Adrenal gland (tissue), 12 donors: ENCODE measurements around the gene SETBP1. TPM values are rescaled to one million over a fixed set of nuclear protein-coding genes. Genes with fewer than 3 reads are reported as not detected.

Experiments
- DNase-seq, 7 donors: peaks; one replicate each; pipeline ENCODE4 v3.0.0-alpha.2; 2019 to 2020
- H3K27ac ChIP-seq, 5 donors: fragments of 200-600 bp; sonication (generic) in 4 of 5; 1 replicate in 3 of 5; 2 replicates in 2 of 5; pipeline versions ENCODE4 v1.5.1 to v1.8.0; 2016 to 2020; ENCODE audit warnings: mild to moderate bottlenecking in 1 of 5
- H3K27me3 ChIP-seq: fragments of 200-600 bp; 2 replicates; pipeline ENCODE4 v1.8.0; 2021
- H3K36me3 ChIP-seq, 2 donors: fragments of 200-600 bp; replicated peaks in 1 of 2; 1 replicate in 1 of 2; 2 replicates in 1 of 2; pipeline versions ENCODE4 v1.5.1 to v1.8.0; 2018 to 2022
- H3K4me1 ChIP-seq, 2 donors: fragments of 200-600 bp; replicated peaks in 1 of 2; 1 replicate in 1 of 2; 2 replicates in 1 of 2; pipeline versions ENCODE4 v1.5.1 to v1.8.0; 2018 to 2021
- H3K4me3 ChIP-seq, 4 donors: fragments of 200-600 bp; sonication (generic) in 3 of 4; one replicate each; pipeline ENCODE4 v1.5.1; 2016 to 2018
- H3K9me3 ChIP-seq, 3 donors: fragments of 200-600 bp; sonication (generic) in 1 of 3; replicated peaks in 1 of 3; 1 replicate in 2 of 3; 2 replicates in 1 of 3; pipeline versions ENCODE4 v1.5.1 to v1.8.0; 2016 to 2021
- POLR2A ChIP-seq, 2 donors: fragments of 450-650 bp; IDR thresholded peaks; one replicate each; pipeline ENCODE4 v1.6.1; 2017; ENCODE audit warnings: antibody characterized with exemption in 2 of 2, mild to moderate bottlenecking in 2 of 2, moderate library complexity in 1 of 2
- WGBS, 4 donors: extraction: QIAGEN DNeasy Blood & Tissue Kit in 2 of 4; methylation state at CpG; one replicate each; pipeline versions ENCODE4 v1.1.5 to v1.1.7; 2013 to 2017; 5-methylcytosine and 5-hydroxymethylcytosine counted together
- intact Hi-C, 2 donors: fragments of 100-400 bp; cut with DNase I; formaldehyde crosslinking; loops; one replicate each; pipeline versions ENCODE4 v1.14.1 to v1.15.0; 2022 to 2023
- polyA plus RNA-seq, 3 donors: library from polyadenylated mRNA; stranded (reverse); fragments of 200-250 nt in 2 of 3; fragments of 350-450 nt in 1 of 3; fragmentation: Illumina TruSeq in 1 of 3; extraction: RNeasy Lipid Tissue Mini Kit (QIAGEN cat#74804) in 1 of 3; gene quantifications; one replicate each; pipeline ENCODE4 v1.2.3, GENCODE V29; 2013 to 2014
- total RNA-seq, 9 donors: library from RNA; depleted of rRNA in 4 of 9; stranded (reverse); fragments of >200 nt in 4 of 9; fragments of 120-200 nt in 1 of 9; fragmentation: NEBNext Ultra II Directional in 1 of 9; extraction: Animal tissue kit (Norgen Biotek cat#: 25700) in 1 of 9; gene quantifications; one replicate each; pipeline versions ENCODE4 v1.1.0 to v1.2.4, GENCODE V29; 2013 to 2023
- TF ChIP-seq, protein P1 (sequence below), 6 experiments: fragments of 450-650 bp in 4 of 6; fragments of 200-600 bp in 2 of 6; sonication (generic) in 1 of 6; IDR thresholded peaks; 1 replicate in 5 of 6; 2 replicates in 1 of 6; pipeline versions ENCODE4 v1.5.1 to v1.8.0; 2016 to 2021; ENCODE audit warnings: antibody characterized with exemption in 6 of 6, mild to moderate bottlenecking in 2 of 6, moderate library complexity in 1 of 6
- donor health status: healthy with polysubstance abuse.
- donor health status: Bipolar disorder and iron deficiency.
- donor health status: DM: yes; HTN: yes; CAD: no.
- donor health status: DM: no; HTN: no; CAD: no.
- donor health status: DM: no; HTN: no; CAD: no.
- donor health status: DM: yes; HTN: yes; CAD: no.

SETBP1 gene
- total and polyA plus RNA-seq, 12 donors = 1.2 to 18.0 (median 9.4) TPM

DNA sequence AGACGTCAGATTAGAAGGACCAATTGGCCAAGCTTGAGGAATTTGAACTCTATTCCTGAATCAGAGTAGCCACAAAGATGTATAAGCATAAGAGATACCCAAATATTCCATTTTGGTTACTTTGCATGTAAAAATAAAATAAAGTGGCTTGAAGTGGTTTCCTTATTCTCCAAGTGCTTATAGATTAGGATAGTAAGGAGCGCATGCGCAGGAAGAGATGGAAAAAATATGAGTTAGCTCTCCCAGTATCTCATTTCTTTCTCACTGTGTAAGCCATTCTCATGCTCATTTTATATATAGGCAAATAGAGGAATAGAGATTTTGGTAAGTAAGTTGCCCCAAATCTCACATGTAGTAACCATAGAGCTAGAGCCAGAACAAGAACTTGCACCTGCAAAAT lies 241.3 kb downstream of the SETBP1 start:
- Histone ChIP-seq H3K36me3 (no peaks in the 10 kb centered on the region), H3K27me3 (no peaks in the 10 kb centered on the region), H3K9me3 (no peaks in the 10 kb centered on the region), H3K27ac (no peak overlapping the region), H3K4me1 (peaks cover 0 to 4% of the 10 kb centered on the region in 2 donors), H3K4me3 (no peak overlapping the region)
- DNase-seq = no peak
- TF ChIP-seq, protein P1, sequence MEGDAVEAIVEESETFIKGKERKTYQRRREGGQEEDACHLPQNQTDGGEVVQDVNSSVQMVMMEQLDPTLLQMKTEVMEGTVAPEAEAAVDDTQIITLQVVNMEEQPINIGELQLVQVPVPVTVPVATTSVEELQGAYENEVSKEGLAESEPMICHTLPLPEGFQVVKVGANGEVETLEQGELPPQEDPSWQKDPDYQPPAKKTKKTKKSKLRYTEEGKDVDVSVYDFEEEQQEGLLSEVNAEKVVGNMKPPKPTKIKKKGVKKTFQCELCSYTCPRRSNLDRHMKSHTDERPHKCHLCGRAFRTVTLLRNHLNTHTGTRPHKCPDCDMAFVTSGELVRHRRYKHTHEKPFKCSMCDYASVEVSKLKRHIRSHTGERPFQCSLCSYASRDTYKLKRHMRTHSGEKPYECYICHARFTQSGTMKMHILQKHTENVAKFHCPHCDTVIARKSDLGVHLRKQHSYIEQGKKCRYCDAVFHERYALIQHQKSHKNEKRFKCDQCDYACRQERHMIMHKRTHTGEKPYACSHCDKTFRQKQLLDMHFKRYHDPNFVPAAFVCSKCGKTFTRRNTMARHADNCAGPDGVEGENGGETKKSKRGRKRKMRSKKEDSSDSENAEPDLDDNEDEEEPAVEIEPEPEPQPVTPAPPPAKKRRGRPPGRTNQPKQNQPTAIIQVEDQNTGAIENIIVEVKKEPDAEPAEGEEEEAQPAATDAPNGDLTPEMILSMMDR (IDR thresholded peaks at IDR 0.05) = no peak
- no peak for TF ChIP-seq POLR2A (IDR thresholded peaks at IDR 0.05)
- intact Hi-C loops = no loop called here
- WGBS, 4 donors = 86 to 98% (median 91%) methylated on average over 3 of the region's 3 CpGs

DNA sequence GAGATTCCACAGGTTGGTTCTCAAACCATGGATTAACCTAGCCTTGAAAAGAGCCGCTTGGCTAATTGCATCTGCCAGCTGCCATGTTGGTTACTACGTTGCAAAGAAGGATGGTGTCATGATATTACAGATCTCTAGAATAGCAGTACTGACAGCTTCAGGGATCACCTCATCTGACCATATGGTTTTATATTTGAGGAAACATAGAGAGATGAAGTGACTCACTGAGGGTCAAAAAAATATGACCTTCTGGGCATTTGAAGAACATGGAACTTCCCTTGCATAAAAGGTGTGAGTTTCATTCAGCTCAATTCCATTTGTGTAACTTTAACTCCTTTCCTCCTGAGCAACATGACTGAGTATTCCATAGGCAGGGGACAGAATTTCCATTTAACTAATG lies 242.3 kb downstream of the SETBP1 start:
- intact Hi-C loops = no loop called here
- Histone ChIP-seq H3K27ac (no peak overlapping the region), H3K27me3 (no peaks in the 10 kb centered on the region), H3K9me3 (no peaks in the 10 kb centered on the region), H3K4me3 (no peak overlapping the region), H3K4me1 (no peaks in the 10 kb centered on the region), H3K36me3 (no peaks in the 10 kb centered on the region)
- 86 to 92% (median 87%) methylated on average over 2 of the region's 2 CpGs for WGBS, 4 donors
- no peak for DNase-seq
- no peak for TF ChIP-seq POLR2A (IDR thresholded peaks at IDR 0.05)
- TF ChIP-seq, protein P1 (IDR thresholded peaks at IDR 0.05) = no peak

DNA sequence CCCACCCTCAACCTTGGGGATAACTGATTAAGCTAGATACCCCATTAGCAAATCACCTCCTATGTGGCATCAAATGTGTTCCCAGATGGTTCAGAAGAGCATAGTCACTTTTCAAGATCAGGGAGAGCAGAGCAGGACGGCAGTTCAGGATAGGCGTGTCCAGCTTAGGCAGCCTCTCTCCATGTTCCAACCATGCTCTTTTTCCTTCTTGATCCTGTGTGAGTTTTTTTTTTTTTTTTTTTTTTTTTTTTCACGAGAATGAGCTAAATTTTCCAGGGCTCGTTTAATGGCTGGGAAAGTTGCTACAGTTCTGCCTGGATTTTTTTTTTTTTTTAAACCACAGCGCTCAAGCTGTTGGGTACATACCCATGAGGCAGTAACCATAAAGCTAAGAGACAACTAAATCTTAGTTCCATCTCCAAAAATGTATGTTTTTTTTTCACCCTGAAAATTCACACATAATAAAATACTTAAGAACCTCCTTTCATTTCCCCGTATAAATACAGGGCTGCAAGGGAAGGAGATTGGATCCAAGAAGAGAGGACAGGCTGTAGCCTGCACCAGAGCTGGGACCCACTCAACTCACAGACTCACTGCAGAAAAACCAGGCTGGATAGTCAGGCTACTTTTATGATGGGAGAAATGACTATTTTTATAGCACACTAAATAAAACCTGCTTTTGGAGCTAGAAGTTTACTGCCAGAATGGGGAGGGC lies 244.3 kb downstream of the SETBP1 start:
- DNase-seq = no peak
- WGBS, 4 donors = 53 to 65% (median 62%) methylated on average over 6 of the region's 6 CpGs
- no peaks in the 10 kb centered on the region for H3K36me3 ChIP-seq
- H3K27ac ChIP-seq = no peak overlapping the region
- no peak overlapping the region for H3K4me3 ChIP-seq
- H3K4me1 ChIP-seq = no peaks in the 10 kb centered on the region
- TF ChIP-seq, protein P1 (IDR thresholded peaks at IDR 0.05) = no peak
- TF ChIP-seq POLR2A (IDR thresholded peaks at IDR 0.05) = no peak
- no peaks in the 10 kb centered on the region for H3K27me3 ChIP-seq
- no peaks in the 10 kb centered on the region for H3K9me3 ChIP-seq
- intact Hi-C loops = no loop called here

DNA sequence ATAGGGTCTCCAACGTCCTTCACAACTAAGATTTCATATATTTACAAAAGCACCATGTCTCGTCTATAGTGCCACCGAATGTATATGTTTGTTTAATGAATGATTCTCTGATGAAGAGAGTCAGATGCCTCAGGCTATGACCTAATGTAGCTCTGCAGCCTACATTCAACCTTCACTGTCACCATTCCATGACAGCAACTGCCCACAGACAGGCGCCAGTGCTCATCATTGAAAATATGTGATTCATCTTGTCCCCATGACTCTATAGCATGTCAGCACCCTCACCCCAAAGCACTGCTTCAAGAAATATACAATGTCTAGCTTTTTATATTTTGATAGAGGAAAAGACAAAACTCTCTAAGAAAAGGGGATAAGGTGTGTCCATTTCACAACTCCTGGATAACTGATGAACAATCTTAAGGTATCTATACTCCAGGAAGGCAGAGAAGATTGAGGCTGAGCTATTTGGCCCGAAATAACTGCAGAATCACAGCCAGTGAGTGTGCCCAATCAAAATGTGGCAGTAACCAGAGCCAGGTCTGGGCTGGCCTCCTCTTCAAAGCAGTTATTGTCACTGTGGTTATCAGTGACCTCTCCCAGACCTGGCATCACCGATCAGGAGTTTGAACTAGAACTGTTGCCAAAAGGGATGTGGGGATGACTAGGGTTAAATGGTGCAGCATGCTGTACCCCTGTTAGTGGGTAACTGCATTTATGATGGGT lies 246.6 kb downstream of the SETBP1 start:
- DNase-seq = no peak
- no peaks in the 10 kb centered on the region for H3K4me1 ChIP-seq
- intact Hi-C loops = no loop called here
- no peak overlapping the region for H3K4me3 ChIP-seq
- TF ChIP-seq POLR2A (IDR thresholded peaks at IDR 0.05) = no peak
- TF ChIP-seq, protein P1 (IDR thresholded peaks at IDR 0.05) = no peak
- no peaks in the 10 kb centered on the region for H3K9me3 ChIP-seq
- WGBS, 4 donors = 66 to 76% (median 73%) methylated on average over 6 of the region's 6 CpGs
- H3K36me3 ChIP-seq = no peaks in the 10 kb centered on the region
- no peaks in the 10 kb centered on the region for H3K27me3 ChIP-seq
- no peak overlapping the region for H3K27ac ChIP-seq
